ENCODE results near the gene OBSCN.

- TF ChIP-seq, protein P1, sequence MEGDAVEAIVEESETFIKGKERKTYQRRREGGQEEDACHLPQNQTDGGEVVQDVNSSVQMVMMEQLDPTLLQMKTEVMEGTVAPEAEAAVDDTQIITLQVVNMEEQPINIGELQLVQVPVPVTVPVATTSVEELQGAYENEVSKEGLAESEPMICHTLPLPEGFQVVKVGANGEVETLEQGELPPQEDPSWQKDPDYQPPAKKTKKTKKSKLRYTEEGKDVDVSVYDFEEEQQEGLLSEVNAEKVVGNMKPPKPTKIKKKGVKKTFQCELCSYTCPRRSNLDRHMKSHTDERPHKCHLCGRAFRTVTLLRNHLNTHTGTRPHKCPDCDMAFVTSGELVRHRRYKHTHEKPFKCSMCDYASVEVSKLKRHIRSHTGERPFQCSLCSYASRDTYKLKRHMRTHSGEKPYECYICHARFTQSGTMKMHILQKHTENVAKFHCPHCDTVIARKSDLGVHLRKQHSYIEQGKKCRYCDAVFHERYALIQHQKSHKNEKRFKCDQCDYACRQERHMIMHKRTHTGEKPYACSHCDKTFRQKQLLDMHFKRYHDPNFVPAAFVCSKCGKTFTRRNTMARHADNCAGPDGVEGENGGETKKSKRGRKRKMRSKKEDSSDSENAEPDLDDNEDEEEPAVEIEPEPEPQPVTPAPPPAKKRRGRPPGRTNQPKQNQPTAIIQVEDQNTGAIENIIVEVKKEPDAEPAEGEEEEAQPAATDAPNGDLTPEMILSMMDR (conservative IDR thresholded peaks at IDR 0.05) = no peak
- no peak for TF ChIP-seq ZFX (IDR thresholded peaks at IDR 0.05)
Measured at GRCh38 chr1:228289996-228290881, 82.4 kb downstream of the OBSCN start.

Measured in C4-2B (cell line).